LNCAP (cell line): ENCODE results near the gene TMEM255B.

Experiments used
- CTCF ChIP-seq: fragments of 450-650 bp; IDR thresholded peaks from 2 replicates; pipeline ENCODE4 v1.5.1; 2017; ENCODE audit warnings: mild to moderate bottlenecking

TMEM255B gene

GRCh38 chr13:113771709-113772331 is 12.8 kb downstream of the TMEM255B start:
- no peak for TF ChIP-seq CTCF

GRCh38 chr13:113774177-113775107 is 15.4 kb downstream of the TMEM255B start:
- TF ChIP-seq CTCF: no peak

GRCh38 chr13:113775451-113776145 is 16.6 kb downstream of the TMEM255B start:
- no peak for TF ChIP-seq CTCF

- no peak for TF ChIP-seq CTCF
Measured at GRCh38 chr13:113776231-113777125, 17.5 kb downstream of the TMEM255B start.

- no peak for TF ChIP-seq CTCF
Measured at GRCh38 chr13:113777311-113778260, 18.6 kb downstream of the TMEM255B start.

- TF ChIP-seq CTCF: no peak
Measured at GRCh38 chr13:113781571-113781970, 22.5 kb downstream of the TMEM255B start.
